HG02938 (cell line): ENCODE measurements around the gene PTGR3.

Experiments
- ATAC-seq: cut with Tn5 transposase; IDR thresholded peaks from one replicate; pipeline ENCODE4 v1.9.1; 2021; ENCODE audit warnings: mild to moderate bottlenecking, moderate library complexity; ENCODE audit not compliant: unreplicated experiment

PTGR3 gene, protein sequence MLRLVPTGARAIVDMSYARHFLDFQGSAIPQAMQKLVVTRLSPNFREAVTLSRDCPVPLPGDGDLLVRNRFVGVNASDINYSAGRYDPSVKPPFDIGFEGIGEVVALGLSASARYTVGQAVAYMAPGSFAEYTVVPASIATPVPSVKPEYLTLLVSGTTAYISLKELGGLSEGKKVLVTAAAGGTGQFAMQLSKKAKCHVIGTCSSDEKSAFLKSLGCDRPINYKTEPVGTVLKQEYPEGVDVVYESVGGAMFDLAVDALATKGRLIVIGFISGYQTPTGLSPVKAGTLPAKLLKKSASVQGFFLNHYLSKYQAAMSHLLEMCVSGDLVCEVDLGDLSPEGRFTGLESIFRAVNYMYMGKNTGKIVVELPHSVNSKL

DNA sequence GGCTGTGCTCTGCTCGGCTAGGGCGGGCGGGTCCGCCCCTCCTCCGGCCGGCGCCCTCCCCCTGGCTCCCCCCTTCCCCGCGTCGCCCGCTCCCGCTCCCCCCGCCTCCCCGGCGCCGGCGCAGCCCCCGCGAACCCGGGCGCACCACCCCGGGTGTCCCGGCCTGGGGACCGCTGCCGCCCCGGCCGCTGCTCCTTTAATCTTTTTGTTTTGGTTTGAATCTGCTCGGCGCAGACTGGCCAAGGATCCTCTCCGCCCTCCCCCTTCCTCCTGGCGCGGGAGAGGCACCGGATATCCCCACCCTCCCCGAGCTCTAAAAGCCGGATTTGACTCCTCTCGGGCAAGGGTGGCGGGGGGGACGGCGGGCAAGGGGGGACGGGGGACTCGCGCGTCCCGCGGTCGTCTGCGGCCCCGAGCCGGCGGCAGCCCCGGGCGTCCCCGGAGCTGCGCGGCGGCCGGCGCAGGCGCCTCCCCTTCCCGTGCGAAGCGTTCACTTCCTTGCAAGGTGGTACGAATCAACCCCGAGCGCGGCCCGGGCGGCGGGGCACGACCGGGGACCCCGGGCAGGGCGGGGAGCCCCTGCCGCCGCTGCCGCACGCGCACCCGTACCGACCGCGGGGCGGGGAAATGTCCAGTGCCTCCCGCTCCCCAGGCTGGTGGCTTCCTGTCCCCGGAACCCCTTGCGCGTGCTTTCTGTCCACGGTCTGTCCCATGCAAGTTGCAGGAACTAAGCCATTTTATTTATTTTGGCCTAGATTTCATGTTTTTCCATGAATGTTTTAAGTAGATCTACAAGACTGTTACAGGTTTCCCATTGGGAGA, at the start of gene PTGR3:
Gene PTGR3 (minus strand): TSS at position 11 of the 822 bp plus-strand sequence. CDS start 81 bp downstream, outside the sequence.
- peak; percentile 42 for ATAC-seq

- ATAC-seq = no peak
Measured at GRCh38 chr18:75257605-75258004, 48.7 kb upstream of the PTGR3 start.

DNA sequence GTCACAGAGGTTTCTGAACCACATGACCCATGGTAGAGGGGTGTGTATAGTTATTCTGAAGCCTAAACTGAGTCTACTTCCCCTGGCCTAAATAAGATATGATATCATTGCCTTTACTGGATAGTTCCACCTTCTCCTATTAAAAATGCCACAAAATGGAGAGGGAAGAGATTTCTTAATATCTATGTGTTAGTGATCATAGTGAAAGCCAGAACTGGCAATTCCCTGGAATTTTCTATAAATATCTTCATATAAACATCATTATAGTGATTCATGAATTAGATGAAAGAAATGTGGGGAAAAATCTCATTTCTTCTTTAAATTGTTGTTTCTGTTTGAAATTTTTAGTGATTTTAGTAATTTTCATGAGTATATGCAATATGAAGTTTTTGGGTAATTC, 47.4 kb upstream of the PTGR3 start:
- no peak for ATAC-seq

GRCh38 chr18:75255094-75255493, 46.2 kb upstream of the PTGR3 start:
- no peak for ATAC-seq

GRCh38 chr18:75253784-75254183, 44.8 kb upstream of the PTGR3 start:
- ATAC-seq = no peak

GRCh38 chr18:75253043-75253442, 44.1 kb upstream of the PTGR3 start:
- ATAC-seq = no peak

GRCh38 chr18:75252136-75252535, 43.2 kb upstream of the PTGR3 start:
- ATAC-seq = no peak

GRCh38 chr18:75251466-75251865, 42.5 kb upstream of the PTGR3 start:
- no peak for ATAC-seq

GRCh38 chr18:75250471-75250821, 41.5 kb upstream of the PTGR3 start:
- ATAC-seq = no peak

DNA sequence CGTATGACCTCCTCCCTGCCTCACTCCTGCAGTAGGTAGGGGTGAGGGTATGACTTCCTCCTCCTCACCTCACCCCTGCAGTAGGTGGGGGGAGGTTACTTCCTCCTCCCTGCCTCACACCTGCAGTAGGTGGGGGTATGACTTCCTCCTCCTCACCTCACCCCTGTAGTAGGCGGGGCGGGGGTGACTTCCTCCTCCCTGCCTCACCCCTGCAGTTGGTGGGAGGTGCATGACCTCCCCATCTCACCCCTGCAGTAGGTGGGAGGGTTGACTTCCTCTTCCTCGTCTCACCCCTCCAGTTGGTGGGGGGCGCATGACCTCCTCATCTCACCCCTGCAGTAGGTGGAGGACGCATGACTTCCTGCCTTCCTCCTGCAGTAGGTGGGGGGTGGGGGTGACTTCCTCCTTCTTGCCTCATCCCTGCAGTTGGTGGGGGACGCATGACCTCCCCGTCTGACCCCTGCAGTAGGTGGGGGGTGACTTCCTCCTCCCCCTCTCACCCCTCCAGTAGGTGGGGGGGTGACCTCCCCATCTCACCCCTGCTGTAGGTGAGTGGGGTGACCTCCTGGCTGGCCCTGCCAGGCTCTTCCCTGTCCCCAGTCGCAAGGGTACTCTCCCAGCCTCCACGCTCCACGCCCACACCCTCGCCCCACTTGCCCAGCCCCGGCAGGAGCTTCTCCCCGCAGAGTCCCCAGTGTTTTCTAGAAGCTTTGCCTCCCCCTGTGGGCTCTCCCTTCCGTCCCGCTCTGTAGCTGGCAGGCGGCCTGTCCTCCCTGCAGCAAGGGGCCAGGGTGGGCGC, 40.9 kb upstream of the PTGR3 start:
- ATAC-seq = no peak

GRCh38 chr18:75249175-75249518, 40.2 kb upstream of the PTGR3 start:
- no peak for ATAC-seq

GRCh38 chr18:75248426-75249174, 39.7 kb upstream of the PTGR3 start:
- no peak for ATAC-seq

DNA sequence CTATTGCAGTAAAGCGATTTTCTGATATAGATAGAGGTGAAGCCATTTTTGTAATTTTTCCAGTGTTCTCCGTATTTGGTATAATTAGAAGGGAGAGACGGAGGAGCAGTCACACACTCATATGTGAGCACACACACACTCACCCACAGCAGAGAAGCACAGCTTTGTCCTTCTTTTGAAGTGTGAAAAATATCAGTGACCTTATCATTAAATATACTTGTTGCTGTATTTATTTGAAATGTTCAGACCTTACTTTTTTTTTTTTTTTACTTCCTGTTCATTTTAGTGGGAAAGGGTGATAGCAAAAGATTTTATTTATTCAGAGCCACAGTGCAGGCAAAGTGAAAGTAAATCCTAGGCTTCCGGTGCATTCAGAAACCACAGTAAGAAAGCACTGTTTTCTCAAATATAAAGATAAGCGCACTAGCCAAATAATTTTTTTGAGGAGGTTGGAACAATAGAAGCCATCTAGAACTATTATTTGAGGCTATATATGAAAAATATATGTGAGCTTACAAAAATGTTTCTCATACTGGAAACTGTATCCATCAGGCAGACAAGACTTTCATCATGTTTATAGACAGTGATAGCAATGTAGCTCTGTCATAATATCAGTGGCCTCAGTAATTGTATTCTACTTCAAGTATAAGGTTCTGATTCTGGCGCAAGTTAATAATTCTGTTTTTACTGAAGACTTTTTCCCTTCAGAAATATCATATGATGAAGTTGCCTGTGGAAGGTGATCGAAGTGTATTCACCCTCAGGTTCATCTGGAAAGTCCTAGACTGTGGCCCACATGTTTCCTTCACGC, 38.9 kb upstream of the PTGR3 start:
- no peak for ATAC-seq

GRCh38 chr18:75246721-75247610, 38.0 kb upstream of the PTGR3 start:
- no peak for ATAC-seq

DNA sequence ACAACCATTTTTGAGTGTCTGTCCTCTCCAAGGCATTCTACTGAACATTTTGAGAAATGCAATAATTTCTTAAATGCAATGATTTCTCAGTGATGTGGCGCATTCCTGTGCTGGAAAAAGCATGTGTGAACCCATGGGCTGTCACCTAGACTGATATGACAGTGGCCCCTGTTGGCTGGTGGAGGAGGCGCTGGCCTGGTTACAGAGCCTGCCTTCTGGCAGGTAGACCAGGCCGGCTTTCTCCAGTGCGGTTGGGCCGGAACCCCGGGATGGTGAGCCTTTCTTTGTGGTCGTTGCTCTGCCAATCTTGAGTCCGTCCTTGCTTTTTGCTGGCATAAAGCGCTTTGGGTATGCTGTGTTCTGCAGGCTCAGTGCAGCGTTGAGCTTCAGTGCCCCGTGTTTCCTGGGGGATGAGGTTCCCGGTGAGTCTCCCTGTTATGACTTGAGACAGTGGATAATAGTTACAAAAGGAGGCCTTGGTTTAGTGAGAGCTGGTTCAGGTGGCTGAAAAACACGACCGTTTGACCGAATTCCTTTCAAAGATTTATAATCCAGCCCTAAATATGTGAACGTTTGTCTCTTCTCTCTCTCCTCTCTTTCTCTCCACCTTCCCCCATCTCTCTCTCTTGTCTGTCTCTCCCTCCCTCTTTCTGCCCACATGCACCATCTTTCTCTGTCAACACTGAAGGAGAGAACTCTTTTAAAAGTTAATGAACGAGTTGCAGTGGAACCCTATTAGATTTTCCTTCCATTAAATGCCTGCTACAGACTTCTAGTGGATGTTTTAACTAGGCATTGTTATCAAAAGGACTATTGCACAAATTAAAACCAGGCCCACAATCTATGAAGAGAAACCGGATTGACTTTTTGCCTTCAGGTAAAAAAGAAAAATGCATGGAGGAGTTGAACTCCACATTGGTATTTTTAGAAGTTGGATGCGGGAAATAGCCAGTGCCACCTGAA, 35.7 kb upstream of the PTGR3 start:
- no peak for ATAC-seq

GRCh38 chr18:75241705-75242104, 32.8 kb upstream of the PTGR3 start:
- ATAC-seq = no peak

GRCh38 chr18:75240433-75240832, 31.5 kb upstream of the PTGR3 start:
- ATAC-seq = no peak

DNA sequence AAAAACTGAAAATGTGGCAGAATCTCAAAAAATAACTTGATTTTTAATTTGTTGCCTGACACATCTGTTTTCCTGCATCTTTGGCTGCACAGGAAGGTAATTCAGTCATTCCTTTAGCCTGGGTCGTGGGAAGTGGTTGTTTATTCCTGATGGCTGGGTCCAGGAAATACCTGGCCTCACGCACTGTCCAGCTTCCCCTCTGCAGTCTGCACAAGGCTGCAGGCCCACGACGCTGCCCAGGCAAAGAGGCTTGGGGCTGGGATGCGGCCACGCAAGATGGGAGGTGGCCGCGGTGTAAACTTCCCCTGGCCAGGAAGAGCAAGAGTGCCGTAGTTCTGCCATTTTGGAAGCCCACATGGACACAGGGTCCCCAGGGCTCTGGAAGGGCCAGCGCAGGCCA, 29.8 kb upstream of the PTGR3 start:
- ATAC-seq = no peak
